ENCODE results near the gene CCNE1. TPM values are rescaled to one million over a fixed set of nuclear protein-coding genes. Genes with fewer than 3 reads are reported as not detected.

The CCNE1 gene
- polyA plus RNA-seq, 1 of the 3 experiments (the other 2 are of a cell fraction): 8.9 TPM

DNA sequence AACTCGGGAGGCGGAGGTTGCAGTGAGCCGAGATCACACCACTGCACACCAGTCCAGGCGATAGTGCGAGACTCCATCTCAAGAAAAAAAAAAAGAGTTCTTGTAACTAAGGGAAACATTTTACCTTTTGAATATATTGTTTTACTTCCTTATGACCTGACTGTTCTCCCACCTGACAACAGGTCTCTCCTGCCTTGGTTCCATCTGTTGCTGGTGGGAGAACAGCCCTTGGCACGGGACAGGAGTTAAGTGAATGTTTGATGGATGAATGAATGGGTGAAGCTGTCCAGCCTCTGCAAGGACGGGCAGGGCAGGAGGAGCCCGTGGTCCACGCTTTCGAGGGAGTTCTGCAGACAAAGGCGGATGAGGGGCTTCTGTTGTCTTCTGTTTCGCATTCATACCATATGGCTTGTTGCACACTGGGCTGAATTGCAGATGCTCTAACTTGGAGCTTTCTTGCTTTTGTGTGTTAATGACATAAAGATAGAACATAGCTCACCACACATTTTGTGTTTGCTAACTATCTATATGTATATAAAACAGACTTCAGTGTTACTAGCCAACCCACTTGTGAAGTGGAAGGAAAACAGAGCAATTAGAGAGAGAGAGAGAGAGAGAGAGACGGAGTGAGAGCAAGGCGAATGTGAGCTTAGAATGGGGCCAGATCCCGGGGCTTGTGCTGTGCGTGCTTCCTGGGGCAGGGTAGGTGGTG lies 16.2 kb upstream of the CCNE1 start:
- H3K9ac ChIP-seq: no peak overlapping the region
- POLR2A ChIA-PET: no interaction called here
- TF ChIP-seq, protein P1, sequence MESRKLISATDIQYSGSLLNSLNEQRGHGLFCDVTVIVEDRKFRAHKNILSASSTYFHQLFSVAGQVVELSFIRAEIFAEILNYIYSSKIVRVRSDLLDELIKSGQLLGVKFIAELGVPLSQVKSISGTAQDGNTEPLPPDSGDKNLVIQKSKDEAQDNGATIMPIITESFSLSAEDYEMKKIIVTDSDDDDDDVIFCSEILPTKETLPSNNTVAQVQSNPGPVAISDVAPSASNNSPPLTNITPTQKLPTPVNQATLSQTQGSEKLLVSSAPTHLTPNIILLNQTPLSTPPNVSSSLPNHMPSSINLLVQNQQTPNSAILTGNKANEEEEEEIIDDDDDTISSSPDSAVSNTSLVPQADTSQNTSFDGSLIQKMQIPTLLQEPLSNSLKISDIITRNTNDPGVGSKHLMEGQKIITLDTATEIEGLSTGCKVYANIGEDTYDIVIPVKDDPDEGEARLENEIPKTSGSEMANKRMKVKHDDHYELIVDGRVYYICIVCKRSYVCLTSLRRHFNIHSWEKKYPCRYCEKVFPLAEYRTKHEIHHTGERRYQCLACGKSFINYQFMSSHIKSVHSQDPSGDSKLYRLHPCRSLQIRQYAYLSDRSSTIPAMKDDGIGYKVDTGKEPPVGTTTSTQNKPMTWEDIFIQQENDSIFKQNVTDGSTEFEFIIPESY (IDR thresholded peaks at IDR 0.05; ENCODE audit: borderline replicate concordance, low read depth): no peak
- TF ChIP-seq, protein P2, sequence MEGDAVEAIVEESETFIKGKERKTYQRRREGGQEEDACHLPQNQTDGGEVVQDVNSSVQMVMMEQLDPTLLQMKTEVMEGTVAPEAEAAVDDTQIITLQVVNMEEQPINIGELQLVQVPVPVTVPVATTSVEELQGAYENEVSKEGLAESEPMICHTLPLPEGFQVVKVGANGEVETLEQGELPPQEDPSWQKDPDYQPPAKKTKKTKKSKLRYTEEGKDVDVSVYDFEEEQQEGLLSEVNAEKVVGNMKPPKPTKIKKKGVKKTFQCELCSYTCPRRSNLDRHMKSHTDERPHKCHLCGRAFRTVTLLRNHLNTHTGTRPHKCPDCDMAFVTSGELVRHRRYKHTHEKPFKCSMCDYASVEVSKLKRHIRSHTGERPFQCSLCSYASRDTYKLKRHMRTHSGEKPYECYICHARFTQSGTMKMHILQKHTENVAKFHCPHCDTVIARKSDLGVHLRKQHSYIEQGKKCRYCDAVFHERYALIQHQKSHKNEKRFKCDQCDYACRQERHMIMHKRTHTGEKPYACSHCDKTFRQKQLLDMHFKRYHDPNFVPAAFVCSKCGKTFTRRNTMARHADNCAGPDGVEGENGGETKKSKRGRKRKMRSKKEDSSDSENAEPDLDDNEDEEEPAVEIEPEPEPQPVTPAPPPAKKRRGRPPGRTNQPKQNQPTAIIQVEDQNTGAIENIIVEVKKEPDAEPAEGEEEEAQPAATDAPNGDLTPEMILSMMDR (IDR thresholded peaks at IDR 0.05): no peak
- TF ChIP-seq USF2 (IDR thresholded peaks at IDR 0.05; ENCODE audit: borderline replicate concordance, low read depth, low read length): no peak
- no peak for TF ChIP-seq NFIC (IDR thresholded peaks at IDR 0.05; ENCODE audit: borderline replicate concordance)
- TF ChIP-seq GABPA (IDR thresholded peaks at IDR 0.05; ENCODE audit: low read depth): no peak
- no peak for TF ChIP-seq RCOR1 (IDR thresholded peaks at IDR 0.05; ENCODE audit: low read length)
- TF ChIP-seq RAD21 (IDR thresholded peaks at IDR 0.05; ENCODE audit: low read length): no peak
- TF ChIP-seq CHD2 (IDR thresholded peaks at IDR 0.05; ENCODE audit: low read length, partially characterized antibody): no peak
- no peak for TF ChIP-seq ELF1 (IDR thresholded peaks at IDR 0.05)
- TF ChIP-seq MAX (IDR thresholded peaks at IDR 0.05; ENCODE audit: low read depth): no peak
- TF ChIP-seq TEAD4 (IDR thresholded peaks at IDR 0.05; ENCODE audit: borderline replicate concordance, insufficient read depth): no peak
- CTCF ChIA-PET: interaction anchor here (0.6 to 1.7 kb wide), 2 partner anchors 35 to 65 kb away, joined by 3 to 6 read pairs; no protein-coding TSS in a partner anchor
- WGBS (ENCODE audit: low lambda C conversion rate): 76% methylated on average over 16 of the region's 16 CpGs
- H2AFZ ChIP-seq (ENCODE audit: low read depth): no peak overlapping the region
- no peak overlapping the region for H3K27ac ChIP-seq (ENCODE audit: low read depth in 2 of 2, low read length in 1 of 2)
- no peak overlapping the region for H3K4me3 ChIP-seq (ENCODE audit: low read depth in 2 of 2, low read length in 1 of 2)
- no peaks in the 10 kb centered on the region for H4K20me1 ChIP-seq (ENCODE audit: insufficient read depth)
- no peak overlapping the region for H3K4me2 ChIP-seq
- H3K79me2 ChIP-seq (ENCODE audit: insufficient read depth): no peaks in the 10 kb centered on the region
- H3F3A ChIP-seq (replicated peaks; ENCODE audit: insufficient read depth): no peaks in the 10 kb centered on the region
- DNase-seq: no peak
- no peaks in the 10 kb centered on the region for H3K4me1 ChIP-seq (ENCODE audit: control insufficient read depth in 1 of 2, insufficient read depth in 2 of 2, low read depth in 1 of 2, low read length in 1 of 2)
- no peaks in the 10 kb centered on the region for H3K36me3 ChIP-seq (replicated peaks in 1 of 2; ENCODE audit: control insufficient read depth in 1 of 2, insufficient read depth in 2 of 2, low read length in 1 of 2)
- no peaks in the 10 kb centered on the region for H3K9me2 ChIP-seq
- H3K27me3 ChIP-seq (ENCODE audit: insufficient read depth): no peaks in the 10 kb centered on the region; the same call in 1 of the 2 replicates
- H3K9me3 ChIP-seq: no peaks in the 10 kb centered on the region

GRCh38 chr19:29796173-29796573 lies 15.6 kb upstream of the CCNE1 start:
- H3K27me3 ChIP-seq (ENCODE audit: insufficient read depth): no peaks in the 10 kb centered on the region; the same call in 1 of the 2 replicates
- H3K4me3 ChIP-seq (ENCODE audit: low read depth in 2 of 2, low read length in 1 of 2): no peak overlapping the region
- H3K9me3 ChIP-seq: no peaks in the 10 kb centered on the region
- H3K4me2 ChIP-seq: no peak overlapping the region
- ChIA-PET CTCF (interaction anchor here (0.6 to 1.7 kb wide), 2 partner anchors 36 to 66 kb away, joined by 3 to 6 read pairs; no protein-coding TSS in a partner anchor), POLR2A (no interaction called here)
- H4K20me1 ChIP-seq (ENCODE audit: insufficient read depth): no peaks in the 10 kb centered on the region
- H3K27ac ChIP-seq (ENCODE audit: low read depth in 2 of 2, low read length in 1 of 2): no peak overlapping the region
- no peak for DNase-seq
- H3K4me1 ChIP-seq (ENCODE audit: control insufficient read depth in 1 of 2, insufficient read depth in 2 of 2, low read depth in 1 of 2, low read length in 1 of 2): no peaks in the 10 kb centered on the region
- WGBS (ENCODE audit: low lambda C conversion rate): 67% methylated on average over 9 of the region's 9 CpGs
- no peaks in the 10 kb centered on the region for H3K36me3 ChIP-seq (replicated peaks in 1 of 2; ENCODE audit: control insufficient read depth in 1 of 2, insufficient read depth in 2 of 2, low read length in 1 of 2)
- H3F3A ChIP-seq (replicated peaks; ENCODE audit: insufficient read depth): no peaks in the 10 kb centered on the region
- no peaks in the 10 kb centered on the region for H3K79me2 ChIP-seq (ENCODE audit: insufficient read depth)
- H3K9ac ChIP-seq: no peak overlapping the region
- no peak overlapping the region for H2AFZ ChIP-seq (ENCODE audit: low read depth)
- no peaks in the 10 kb centered on the region for H3K9me2 ChIP-seq
- TF ChIP-seq USF2 (IDR thresholded peaks at IDR 0.05; ENCODE audit: borderline replicate concordance, low read depth, low read length) (no peak), TCF12 (IDR thresholded peaks at IDR 0.05) (no peak), EZH2phosphoT487 (IDR thresholded peaks at IDR 0.05; ENCODE audit: borderline replicate concordance, low read depth) (no peak), NRF1 (IDR thresholded peaks at IDR 0.05; ENCODE audit: low read depth, low read length) (no peak), RFX5 (IDR thresholded peaks at IDR 0.05; ENCODE audit: low read length) (no peak), MAX (IDR thresholded peaks at IDR 0.05; ENCODE audit: low read depth) (no peak), GATA2 (CRISPR knock-in tag; IDR thresholded peaks at IDR 0.05) (no peak), TAF1 (IDR thresholded peaks at IDR 0.05; ENCODE audit: borderline replicate concordance, low read depth, low read length) (no peak), ELF1 (IDR thresholded peaks at IDR 0.05) (no peak)
- TF ChIP-seq, protein P2 (IDR thresholded peaks at IDR 0.05): no peak
